Measurements from ENCODE around the gene MBNL1.

DNA sequence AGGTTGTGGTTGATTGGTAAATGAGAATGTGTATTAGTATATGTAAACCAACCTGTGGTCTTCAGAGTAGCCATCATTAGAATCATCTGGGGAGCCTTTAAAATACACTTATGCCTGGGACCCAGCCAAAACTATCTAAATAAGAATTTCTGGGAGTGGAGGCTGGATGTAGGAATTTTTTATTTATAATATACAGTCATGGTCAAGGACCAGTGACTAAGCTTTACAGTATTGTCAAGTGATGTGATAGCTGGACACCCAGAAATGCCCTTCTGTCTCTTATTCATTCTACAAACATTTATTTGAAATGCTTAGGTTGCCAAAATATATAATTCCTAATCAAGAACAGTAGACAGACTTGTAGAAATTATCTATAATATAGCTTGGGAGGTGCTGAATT, 132.2 kb downstream of the MBNL1 start:
- TF ChIP-seq, protein P1, sequence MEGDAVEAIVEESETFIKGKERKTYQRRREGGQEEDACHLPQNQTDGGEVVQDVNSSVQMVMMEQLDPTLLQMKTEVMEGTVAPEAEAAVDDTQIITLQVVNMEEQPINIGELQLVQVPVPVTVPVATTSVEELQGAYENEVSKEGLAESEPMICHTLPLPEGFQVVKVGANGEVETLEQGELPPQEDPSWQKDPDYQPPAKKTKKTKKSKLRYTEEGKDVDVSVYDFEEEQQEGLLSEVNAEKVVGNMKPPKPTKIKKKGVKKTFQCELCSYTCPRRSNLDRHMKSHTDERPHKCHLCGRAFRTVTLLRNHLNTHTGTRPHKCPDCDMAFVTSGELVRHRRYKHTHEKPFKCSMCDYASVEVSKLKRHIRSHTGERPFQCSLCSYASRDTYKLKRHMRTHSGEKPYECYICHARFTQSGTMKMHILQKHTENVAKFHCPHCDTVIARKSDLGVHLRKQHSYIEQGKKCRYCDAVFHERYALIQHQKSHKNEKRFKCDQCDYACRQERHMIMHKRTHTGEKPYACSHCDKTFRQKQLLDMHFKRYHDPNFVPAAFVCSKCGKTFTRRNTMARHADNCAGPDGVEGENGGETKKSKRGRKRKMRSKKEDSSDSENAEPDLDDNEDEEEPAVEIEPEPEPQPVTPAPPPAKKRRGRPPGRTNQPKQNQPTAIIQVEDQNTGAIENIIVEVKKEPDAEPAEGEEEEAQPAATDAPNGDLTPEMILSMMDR (IDR thresholded peaks at IDR 0.05) = no peak
- no peak for TF ChIP-seq POLR2A (IDR thresholded peaks at IDR 0.05)
